GM21825 (cell line): ENCODE data around the gene PIGV.

Source experiments
- ATAC-seq: cut with Tn5 transposase; IDR thresholded peaks from one replicate; pipeline ENCODE4 v1.9.1; 2021; ENCODE audit warnings: mild to moderate bottlenecking, moderate library complexity; ENCODE audit not compliant: unreplicated experiment

The PIGV gene

DNA sequence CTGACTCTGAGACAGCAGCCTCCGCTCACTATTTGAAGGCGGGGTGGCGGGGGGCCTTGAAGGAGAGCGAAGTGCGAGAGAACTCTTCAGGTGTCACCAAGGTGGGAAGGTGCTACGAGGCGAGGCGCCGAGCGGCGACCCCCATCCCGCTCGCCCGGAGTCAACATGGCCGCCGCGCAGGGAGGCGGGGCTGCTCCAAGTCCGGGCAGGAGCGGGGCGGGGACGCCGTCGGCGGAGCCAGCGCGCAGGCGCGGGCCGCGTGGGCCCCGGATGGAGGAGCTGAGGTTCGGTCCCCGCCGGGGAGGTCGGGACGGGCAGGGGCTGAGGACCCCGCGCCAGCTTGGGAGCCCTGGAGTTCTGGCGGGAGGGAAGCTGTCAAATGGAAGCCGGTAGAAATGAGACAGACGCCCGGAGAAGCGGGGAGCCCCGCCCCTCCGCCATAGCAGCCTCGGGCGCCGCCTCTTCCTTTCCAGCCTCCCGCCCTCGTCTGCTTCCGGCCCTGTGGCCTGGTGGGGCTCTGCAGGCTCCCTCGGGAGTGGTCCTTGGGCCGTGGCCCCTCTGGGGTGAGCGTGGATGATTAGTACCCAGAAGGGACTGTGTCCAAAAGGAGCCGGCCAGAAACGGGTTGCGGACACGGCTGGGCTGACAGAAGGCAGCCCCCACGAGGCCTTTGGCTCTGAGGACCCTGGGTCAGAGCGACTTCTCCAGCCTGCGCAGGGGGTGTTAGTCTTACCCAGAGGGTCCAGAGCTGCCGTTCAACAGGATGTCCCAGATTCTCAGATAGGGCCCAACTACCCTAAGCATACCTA, at the start of gene PIGV:
TSS of gene PIGV (plus strand) at position 245 of the 809 bp plus-strand sequence. CDS start 2,866 bp downstream, outside the sequence.
- peak; percentile 53 for ATAC-seq

DNA sequence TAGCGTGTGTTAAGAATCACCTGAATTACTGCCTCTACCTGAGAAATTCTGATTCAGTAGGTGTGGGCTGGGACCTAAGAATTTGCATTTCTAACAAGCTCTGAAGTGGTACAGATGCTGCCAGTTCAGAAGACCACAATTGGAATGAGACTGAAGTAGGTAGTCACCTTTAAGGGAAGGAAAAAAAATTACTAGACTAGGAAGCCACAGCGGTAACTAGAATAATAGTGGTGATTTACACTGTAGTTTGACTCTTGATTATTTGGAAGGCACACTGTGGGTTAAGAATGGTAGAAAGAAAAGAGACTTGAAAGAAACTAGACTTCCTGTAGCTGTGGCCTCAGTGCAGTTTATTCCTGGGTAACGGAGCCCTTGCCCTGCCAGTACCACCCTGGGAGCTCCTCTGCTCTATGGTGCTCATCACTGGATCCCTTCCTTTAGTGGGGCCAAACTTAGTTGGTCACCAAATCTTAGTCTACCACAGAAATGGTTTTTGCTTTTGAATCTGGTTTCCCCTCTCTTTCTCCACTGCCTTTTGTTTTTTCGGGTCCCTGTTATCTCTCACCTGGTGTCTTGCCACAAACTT, 48.3 kb upstream of the PIGV start:
- ATAC-seq: no peak

DNA sequence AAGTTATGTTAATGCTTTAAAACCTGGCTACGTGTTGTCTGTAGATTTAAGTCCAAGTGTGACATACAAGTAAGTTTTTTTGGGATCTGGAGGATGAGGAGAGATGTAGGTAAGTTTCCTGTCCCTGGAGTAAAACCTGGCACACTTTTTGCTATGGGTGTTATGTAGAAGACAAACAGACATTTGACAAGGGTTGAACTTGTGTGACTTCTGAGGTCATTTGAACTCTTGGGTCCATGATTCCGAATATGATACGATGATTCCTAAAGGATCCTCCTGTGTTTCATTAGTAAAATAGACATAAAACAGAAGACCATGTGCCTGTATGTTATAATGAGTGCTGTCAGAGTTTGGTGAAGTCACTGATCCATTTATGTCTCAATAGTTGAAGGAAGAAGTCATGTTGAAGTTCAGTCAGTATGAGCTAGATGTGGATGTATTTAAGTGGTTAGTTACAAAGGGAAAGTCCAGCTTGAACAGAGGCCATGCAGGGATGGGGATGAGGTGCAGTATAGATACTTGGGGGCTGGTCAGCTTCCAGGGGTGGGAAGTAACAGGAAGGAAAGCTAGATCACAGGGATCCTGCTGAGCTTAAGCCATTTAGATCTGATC, 47.6 kb upstream of the PIGV start:
- ATAC-seq: no peak

DNA sequence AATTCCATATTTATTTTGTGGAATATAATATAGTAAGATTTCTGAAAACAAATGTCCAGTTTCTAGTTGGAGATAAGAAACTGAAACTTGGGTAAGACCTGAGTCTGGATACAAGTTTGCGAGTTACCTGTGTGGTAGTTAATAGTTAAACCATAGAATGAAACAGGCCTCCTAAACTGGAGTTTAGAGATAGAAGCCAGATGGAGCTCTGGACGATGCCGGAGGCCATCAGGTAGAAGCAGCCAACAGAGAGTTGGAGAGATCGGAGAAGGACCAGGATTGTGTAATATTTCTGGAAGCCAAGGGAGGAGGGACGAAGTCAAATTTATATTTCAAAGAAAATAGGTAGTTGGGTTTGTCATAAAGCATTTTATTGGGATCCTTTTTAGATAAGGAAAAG, 46.8 kb upstream of the PIGV start:
- no peak for ATAC-seq

DNA sequence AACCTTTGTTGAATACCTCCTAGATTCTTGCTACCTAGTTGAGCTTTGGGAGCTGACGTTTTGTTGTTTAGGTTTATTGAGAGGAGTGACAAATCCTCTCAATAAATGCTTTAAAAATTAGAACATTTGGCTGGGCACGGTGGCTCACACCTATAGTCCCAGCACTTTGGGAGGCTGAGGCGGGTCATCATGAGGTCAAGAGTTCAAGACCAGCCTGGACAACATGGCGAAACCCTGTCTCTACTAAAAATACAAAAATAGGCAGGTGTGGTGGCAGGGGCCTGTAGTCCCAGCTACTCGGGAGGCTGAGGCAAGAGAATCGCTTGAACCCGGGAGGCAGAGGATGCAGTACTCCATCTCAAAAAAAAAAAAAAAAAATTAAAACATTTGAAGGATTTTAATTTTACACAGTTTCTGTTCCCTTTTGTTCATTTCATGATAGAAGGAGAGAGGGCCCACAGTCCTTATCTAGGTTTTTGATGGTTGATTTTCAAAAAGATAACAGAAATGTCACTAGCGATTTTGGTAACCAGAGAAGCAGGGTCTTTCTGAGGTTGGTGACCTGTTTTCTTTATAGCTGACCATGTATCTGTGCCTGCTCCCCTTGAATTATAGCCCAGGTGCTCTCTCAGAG, 44.2 kb upstream of the PIGV start:
- no peak for ATAC-seq

DNA sequence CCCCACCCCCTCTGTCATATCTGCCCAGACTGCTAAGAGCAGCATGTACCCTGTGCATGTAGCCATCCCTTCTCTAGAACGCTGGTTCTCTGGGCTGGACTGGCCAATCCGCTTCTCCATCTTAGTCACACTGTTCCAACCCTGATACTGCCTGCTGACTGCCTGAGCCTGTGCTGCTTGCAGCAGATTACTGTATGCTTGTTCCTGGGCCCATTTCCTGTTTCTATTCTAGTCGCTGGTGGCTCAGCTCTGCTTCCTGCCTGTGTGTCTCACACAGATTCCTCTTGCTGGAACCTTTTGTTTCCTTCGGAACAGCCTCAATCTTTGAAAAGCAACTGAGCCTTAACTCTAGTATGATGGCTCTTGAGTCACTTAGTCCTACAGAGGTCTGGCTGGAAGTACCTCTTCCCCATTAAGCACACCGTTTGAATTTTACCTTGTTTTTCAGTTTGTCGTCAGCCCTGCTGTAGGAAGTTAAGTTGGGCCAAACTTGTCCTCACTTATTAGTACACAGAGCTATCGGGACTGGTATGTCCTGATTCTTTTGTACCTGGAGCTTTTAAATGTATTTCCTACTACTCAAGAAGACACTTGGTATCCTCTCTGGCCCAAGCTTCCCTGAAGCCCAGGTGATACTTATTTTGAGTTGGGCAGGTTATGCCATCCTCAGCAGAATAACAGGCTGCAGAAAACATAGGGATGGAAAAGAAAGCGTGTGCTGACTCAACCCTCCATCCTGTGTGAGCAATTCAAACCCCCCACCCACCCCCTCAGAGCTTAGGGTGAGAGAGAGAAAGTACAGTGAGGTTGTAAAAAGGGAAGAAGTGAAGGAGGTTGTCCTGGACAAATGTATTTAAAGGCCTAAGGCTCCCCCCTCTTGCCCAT, 43.4 kb upstream of the PIGV start:
- peak; percentile 93 for ATAC-seq

DNA sequence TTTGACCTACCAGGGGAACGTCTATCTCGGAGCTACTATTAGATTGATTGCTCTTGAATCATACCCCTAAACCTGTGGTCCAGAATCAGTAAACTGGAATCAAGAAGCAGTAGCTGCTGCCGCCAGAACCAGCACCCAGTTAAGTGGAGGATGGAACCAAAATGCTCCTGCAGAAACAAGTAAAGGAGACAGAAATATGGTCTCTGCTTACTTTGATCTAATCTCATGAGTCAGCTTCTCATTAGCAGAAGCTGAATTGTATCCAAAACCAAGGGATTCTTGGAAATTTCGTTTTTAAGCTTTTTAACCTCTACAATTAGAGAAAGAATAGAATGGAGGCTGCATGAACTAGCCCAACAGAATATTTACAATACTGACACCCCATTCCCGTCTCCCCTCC, 42.6 kb upstream of the PIGV start:
- no peak for ATAC-seq

DNA sequence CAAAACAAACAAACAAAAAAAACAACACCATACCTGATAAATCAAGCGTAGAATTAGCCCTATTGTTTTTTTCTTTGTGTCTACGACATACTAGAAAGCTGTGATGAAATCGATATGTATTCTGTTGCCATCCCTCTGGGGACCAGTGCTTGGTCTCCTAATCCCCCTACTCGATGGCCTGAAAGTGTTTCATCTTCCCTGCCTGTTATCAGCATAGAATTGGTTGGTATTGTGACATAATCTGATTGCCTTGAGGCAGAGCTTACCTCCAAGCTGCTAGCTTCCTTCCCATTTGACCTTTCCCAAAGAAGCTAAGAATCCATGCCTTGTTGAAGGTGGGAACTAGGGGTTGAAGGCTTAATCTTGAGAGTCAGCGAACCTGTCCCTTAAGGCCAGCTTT, 40.7 kb upstream of the PIGV start:
- ATAC-seq: no peak

DNA sequence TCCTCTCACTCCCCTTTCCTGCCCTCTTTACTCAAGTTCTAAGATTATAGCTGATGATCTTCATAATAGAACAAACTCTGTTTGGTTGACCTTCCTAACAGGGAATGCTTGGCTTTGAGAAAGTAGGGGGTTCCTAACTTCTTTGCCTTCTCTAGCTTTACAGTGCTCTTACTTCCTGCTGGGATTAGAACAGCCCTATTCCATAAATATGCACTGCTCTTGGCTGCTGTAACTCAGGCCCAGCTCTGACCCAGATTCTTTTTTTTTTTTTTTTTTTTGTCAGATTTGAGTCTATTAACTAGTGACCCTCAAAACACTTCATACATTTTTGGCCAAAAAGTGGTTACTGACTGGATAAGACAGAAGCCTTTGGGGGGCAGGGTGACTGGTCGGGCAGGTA, 39.4 kb upstream of the PIGV start:
- no peak for ATAC-seq

DNA sequence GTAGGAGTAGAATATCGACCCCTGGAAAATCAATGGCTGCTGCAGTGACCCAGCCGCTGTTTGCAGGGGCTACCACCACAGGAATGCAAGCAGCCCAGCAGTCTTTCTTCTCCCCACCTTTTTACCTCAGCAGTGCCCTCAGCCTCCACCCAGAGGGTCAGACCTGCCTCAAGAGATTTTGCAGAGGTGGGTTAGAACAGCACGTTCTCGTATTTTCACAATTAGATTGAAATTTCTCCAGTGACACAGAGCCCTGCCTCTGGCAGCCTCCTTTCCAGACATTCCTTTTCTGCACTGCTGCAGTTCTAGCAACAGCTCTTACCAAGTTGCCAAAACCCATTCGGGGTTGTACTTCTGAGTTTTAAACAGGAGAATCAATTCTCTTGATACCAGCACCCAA, 38.3 kb upstream of the PIGV start:
- no peak for ATAC-seq

DNA sequence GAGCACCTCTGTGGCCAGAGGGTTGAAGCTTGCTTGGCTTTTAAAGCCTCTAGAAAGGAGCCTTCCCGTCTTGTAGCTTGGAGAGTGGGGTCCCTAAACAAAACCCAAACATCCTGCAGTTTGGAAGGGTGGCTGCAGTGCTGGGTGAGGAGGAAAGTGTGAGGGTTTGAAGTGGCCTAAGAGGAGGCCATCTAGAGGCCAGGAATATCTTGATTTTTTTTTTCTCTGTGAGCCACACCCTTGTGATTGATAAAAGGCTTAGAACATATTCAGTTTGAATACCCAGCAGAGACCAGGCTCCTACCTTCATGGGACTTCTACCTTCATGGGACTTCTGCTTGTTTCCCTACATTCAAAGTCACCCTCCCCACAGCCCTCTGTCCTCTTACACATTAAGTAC, 37.3 kb upstream of the PIGV start:
- ATAC-seq: no peak

DNA sequence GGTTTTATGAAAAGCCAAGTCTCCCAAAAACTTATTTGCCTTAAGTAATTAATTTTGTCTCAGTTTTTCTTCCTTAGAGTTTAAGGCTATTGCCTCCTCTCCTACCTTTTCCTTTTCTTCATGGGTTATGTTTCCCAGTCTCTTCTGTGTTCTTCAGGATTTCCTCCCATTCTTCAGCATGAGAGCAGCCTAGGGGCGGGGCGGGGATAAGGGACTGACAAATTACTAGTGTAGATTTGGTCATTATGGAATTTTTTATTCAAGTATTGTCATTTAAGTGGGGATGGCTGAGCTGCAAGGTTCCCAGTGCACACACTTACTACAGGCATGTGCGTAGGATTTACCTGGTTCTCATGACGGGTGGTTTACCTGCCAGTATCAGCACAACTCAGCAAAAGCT, 35.2 kb upstream of the PIGV start:
- no peak for ATAC-seq

DNA sequence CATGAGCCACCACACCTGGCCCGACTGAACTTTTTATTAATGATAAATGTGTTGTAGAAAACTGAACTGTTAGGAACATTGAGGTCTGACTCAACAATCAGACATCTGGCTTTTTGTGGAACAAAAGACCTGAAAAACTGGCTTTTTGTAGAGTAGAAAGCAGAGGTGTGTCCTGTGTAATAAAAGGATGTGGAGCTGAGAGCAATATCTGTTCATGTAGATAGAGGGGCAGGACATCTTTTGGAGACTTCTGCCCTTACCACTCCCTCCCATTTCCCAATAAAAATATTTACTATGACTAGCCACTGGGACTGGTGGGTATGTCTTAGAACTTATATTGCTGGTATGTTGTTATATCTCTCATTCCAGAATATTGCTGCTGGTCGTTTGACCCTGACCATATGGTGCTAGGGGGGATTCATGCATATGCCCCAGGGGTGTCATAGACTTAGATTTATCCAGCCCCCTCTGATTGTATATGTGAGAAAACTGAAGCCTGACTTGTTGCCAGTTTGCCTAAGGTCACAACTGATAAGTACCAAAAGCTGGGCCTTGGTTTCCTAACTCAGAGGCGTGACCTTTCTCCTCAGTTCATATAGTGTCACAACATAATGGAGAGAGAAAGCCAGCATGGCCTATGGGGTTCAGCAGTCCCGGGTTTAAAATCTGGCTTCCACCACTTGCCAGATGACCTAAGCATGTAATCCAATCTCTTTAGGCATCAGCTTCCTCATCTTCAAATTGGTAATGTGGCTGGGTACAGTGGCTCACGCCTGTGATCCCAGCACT, 33.5 kb upstream of the PIGV start:
- ATAC-seq: no peak

DNA sequence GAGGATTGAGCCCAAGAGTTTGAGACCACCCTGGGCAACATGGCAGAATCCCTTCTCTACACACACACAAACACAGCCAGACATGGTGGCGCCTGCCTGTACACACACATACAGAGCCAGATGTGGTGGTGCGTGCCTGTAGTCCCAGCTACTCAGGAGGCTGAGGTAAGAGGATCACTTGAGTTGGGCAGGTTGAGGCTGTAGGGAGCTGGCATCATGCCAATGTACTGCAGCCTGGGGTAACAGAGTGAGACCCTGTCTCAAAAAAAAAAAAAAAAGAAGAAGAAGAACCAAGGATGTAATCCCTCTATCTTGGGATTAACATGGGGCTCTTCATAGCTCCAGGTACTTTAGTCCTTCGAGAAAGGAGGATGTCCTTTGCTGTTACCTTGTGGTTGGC, 29.4 kb upstream of the PIGV start:
- no peak for ATAC-seq

DNA sequence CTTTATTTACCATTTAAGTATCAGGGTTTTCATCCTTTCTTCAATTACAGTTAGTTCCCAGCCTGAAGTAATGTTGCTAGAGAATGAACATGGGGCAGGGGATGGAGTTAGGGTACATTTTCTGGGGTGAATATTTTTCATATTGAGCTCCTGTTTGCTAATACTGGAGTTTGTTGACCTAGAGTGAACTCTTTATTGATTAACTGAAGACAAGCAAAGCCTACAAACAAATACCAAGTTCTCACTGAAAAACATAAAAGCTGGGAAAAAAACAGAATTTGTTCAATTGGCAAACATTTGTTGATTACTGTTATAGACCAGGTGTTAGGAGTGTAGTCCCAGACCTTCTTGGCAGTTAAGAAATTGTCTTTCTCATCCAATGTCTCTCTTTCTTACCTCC, 28.2 kb upstream of the PIGV start:
- no peak for ATAC-seq

DNA sequence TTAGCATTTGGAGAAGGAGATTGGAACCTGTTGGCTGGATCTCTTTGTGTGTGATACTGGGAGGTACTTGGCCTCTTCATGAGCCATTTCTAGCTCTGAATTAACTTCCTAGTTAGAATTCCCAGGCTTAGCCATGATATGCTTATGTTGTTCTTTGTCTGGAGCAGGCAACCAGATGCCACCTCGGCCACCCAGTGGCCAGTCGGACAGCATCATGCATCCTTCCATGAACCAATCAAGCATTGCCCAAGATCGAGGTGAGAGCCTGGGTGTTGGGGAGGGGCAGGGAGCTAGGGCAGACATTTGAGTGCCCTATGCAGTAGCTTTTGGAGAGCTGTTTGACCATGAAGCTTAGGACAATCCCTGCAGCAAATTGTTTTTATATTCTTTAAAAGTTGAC, 26.5 kb upstream of the PIGV start:
- no peak for ATAC-seq

DNA sequence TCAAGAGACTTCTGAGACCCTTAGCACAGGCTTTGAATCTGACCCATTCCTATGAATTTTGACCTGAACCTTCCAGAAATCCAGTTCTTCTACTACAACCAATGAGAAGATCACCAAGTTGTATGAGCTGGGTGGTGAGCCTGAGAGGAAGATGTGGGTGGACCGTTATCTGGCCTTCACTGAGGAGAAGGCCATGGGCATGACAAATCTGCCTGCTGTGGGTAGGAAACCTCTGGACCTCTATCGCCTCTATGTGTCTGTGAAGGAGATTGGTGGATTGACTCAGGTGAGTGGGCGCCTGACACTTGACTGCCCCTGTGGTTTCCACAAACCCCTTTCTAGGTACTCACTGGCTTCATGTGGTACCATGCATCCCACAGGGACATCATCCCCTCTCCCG, 20.0 kb upstream of the PIGV start:
- no peak for ATAC-seq

DNA sequence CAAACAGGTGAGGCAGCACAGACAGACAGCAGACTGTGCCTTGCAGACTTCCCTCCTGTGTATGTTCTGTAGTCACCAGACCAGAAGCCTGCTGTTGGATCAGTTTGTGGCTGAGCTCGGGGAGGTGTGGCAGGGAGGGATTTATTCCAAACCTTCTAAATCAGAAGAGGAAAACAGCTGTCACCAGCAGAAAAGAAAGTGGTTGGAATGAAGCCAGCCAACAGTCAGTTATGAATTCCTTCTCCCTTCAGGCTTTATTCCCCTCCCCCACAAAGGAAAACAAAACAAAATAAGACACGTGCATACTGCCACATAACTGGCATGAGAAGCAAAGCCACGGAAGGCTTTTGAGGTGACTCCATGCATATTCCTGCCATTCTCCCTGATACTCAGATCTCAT, 19.0 kb upstream of the PIGV start:
- ATAC-seq: no peak

DNA sequence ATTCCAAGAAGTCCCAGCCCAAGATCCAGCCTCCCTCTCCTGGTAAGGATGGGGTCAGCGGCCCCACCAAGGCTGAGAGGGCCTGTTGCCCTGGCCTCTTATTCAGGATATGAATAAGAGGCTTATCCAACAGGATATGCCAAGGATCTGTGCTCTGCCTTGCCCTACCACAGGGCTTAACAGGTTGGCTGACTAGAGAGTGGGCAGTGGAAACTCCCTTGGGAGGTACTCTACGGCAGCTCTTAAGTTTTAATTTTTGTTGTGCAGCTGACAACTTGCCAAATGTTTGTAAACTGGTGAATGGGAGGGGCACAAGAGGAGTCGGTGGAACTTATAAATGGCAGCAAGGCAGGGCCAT, 16.5 kb upstream of the PIGV start:
- no peak for ATAC-seq

DNA sequence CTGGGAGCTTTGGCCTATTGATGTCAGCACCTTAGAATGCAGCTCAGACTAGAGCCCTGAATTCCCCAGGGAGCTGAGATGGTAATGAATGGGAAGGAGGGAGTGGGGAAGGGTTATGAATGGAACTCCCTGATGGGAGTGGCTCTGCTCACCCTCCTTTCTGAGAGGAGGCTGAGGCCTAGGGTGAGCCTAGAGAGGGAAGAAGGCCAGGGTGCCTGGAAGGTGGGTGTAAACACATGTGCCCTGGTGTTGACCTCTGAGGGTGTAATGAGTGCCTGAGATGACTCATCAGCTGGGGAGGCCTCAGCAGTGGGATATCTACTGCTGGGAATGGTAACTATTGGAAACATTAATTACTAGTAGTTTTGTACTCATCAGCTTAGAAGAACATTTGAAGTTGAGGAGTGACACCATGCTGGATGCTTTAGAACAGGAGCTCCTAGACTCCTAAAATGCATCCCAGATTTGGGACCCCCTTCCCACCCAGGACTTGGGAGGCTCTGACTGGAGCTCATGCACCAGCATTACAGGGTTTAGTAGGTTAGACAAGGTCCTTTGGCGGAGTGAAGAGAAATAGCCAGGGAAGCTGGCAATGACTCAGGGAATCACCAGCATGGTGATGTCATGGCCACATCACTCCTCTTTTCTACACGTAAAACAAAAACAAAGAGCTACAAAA, 16.0 kb upstream of the PIGV start:
- no peak for ATAC-seq
